A673 (cell line): Measurements from ENCODE around the gene ADAMTS14. TPM values are rescaled to one million over a fixed set of nuclear protein-coding genes. Genes with fewer than 3 reads are reported as not detected.

Source experiments
- BruUV-seq: library from RNA; stranded (reverse); fragments of 400-500 nt; replicated peaks from 2 replicates; lab custom pipeline; 2021; lab: Mats Ljungman, UMichigan
- CTCF ChIA-PET: fragments of 300-600 bp; sonication (Branson Sonifier 250); formaldehyde crosslinking; loops from one replicate; lab custom pipeline; 2022; ENCODE audit warnings: antibody characterized with exemption; lab: Charles Lee
- POLR2A ChIA-PET: fragments of 300-600 bp; sonication (Branson Sonifier 250); formaldehyde crosslinking; loops from one replicate; lab custom pipeline; 2022; ENCODE audit warnings: antibody characterized with exemption; ENCODE audit not compliant: low non-redundant PET; lab: Charles Lee
- DNase-seq: peaks from one replicate; pipeline ENCODE4 v3.0.0-alpha.2; 2015; ENCODE audit warnings: low spot score
- H3K27ac ChIP-seq: fragments of 200-600 bp; sonication (generic); 2 replicates; pipeline ENCODE4 v1.5.1; 2016; ENCODE audit warnings: mixed run types, low read depth, mild to moderate bottlenecking, mixed read lengths, antibody characterized with exemption, low read length; ENCODE audit not compliant: poor library complexity, severe bottlenecking
- H3K27me3 ChIP-seq: fragments of 200-600 bp; sonication (generic); replicated peaks from 2 replicates; pipeline ENCODE4 v1.6.1; 2017; ENCODE audit warnings: mixed run types, low read depth, mild to moderate bottlenecking, mixed read lengths, antibody characterized with exemption, low read length; ENCODE audit not compliant: insufficient read depth, poor library complexity
- H3K36me3 ChIP-seq: fragments of 200-600 bp; sonication (generic); 2 replicates; pipeline ENCODE4 v1.6.1; 2016; ENCODE audit warnings: mixed run types, mild to moderate bottlenecking, mixed read lengths, antibody characterized with exemption, low read length; ENCODE audit not compliant: insufficient read depth, poor library complexity, severe bottlenecking
- H3K4me1 ChIP-seq: fragments of 200-600 bp; sonication (generic); 2 replicates; pipeline ENCODE4 v1.6.1; 2017; ENCODE audit warnings: mixed run types, mild to moderate bottlenecking, mixed read lengths, antibody characterized with exemption, low read length; ENCODE audit not compliant: insufficient read depth, poor library complexity, severe bottlenecking
- H3K4me3 ChIP-seq: fragments of 200-600 bp; sonication (generic); 2 replicates; pipeline ENCODE4 v1.5.1; 2016; ENCODE audit warnings: low read depth, mixed run types, mild to moderate bottlenecking, mixed read lengths, low read length; ENCODE audit not compliant: poor library complexity, severe bottlenecking
- H3K9me3 ChIP-seq: fragments of 200-600 bp; sonication (generic); 2 replicates; pipeline ENCODE4 v1.6.1; 2016; ENCODE audit warnings: mixed run types, low read depth, mild to moderate bottlenecking, mixed read lengths, antibody characterized with exemption, low read length; ENCODE audit not compliant: poor library complexity, severe bottlenecking
- EZH2 ChIP-seq: fragments of 200-600 bp; sonication (generic); IDR thresholded peaks from 2 replicates; pipeline ENCODE4 v1.6.1; 2017; ENCODE audit warnings: borderline replicate concordance, low read depth, mild to moderate bottlenecking, mixed read lengths, antibody characterized with exemption, low read length; ENCODE audit not compliant: poor library complexity, severe bottlenecking
- intact Hi-C: fragments of 100-400 bp; cut with micrococcal nuclease; formaldehyde crosslinking; loops from one replicate; pipeline ENCODE4 v1.10.0; 2022; ENCODE audit not compliant: unreplicated experiment
- total RNA-seq: library from RNA; stranded (reverse); gene quantifications from 2 replicates; pipeline ENCODE4 v1.2.3, GENCODE V29; 2021
- TF ChIP-seq, protein P1 (sequence below): fragments of 300-800, 200-600 bp; sonication (generic); conservative IDR thresholded peaks from 2 replicates; pipeline ENCODE4 v1.5.1; 2017; ENCODE audit warnings: low read depth, mild to moderate bottlenecking, antibody characterized with exemption, low read length, moderate library complexity, mixed read lengths

The ADAMTS14 gene
- total RNA-seq, 1 experiment from 2014 or later: 0.21 TPM

DNA sequence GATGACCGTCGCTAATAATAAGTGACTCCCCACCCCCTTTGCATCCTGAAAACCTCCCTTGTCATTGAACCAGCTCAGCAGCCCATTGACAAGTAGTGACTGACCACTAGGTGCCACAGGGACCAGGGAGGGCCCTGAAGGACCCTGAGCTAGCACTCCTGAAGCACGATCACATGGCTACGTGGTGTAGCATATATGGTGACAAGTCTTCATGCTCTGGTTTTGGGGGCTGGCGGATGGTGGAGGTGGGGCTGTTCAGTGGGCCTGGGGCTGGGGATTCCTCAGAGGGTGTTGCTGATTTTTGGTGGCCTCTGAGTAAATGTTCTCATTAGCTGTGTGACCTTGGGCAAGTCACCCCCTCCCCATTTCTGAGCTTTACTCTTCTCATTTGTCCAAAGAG is 4.7 kb downstream of the ADAMTS14 start:
- DNase-seq: no peak
- H3K36me3 ChIP-seq: no peaks in the 10 kb centered on the region

DNA sequence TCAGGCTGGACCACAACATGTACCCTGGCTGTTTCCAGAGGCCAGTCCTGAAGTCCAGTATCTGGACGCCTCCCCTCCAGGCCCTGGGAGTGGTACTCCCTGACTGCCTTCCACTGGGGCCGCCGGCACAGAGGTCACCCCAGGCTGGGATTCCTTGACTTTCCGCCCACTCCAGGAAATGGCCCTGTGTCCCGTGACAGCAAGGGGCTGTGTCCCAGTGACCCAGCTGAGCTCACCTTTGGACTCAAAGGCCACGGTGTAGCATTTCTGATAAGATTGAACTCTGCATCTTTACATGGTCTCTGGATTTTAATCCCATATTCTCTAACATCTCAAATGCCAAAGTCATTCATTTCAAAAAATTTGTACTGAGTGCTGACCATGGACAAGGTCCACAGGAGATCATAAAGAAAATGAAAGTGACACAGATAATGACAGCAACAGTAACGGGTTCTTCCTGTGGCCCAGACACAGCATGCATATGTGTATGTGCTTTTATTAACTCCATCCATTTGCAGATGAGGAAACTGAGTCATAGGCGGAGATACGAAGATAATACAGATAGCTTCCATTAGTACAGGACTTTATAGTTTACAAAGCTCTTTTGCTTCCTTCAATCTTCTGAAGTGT is 5.4 kb downstream of the ADAMTS14 start:
- Histone ChIP-seq H3K4me3 (no peak overlapping the region), H3K9me3 (no peaks in the 10 kb centered on the region), H3K36me3 (no peaks in the 10 kb centered on the region), H3K27ac (no peak overlapping the region), H3K27me3 (no peaks in the 10 kb centered on the region), H3K4me1 (no peaks in the 10 kb centered on the region)
- ChIA-PET POLR2A (no interaction called here), CTCF (no interaction called here)
- no peak for TF ChIP-seq EZH2
- TF ChIP-seq, protein P1, sequence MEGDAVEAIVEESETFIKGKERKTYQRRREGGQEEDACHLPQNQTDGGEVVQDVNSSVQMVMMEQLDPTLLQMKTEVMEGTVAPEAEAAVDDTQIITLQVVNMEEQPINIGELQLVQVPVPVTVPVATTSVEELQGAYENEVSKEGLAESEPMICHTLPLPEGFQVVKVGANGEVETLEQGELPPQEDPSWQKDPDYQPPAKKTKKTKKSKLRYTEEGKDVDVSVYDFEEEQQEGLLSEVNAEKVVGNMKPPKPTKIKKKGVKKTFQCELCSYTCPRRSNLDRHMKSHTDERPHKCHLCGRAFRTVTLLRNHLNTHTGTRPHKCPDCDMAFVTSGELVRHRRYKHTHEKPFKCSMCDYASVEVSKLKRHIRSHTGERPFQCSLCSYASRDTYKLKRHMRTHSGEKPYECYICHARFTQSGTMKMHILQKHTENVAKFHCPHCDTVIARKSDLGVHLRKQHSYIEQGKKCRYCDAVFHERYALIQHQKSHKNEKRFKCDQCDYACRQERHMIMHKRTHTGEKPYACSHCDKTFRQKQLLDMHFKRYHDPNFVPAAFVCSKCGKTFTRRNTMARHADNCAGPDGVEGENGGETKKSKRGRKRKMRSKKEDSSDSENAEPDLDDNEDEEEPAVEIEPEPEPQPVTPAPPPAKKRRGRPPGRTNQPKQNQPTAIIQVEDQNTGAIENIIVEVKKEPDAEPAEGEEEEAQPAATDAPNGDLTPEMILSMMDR: no peak
- no TSS peak for BruUV-seq
- no peak for DNase-seq
- intact Hi-C loops: loop anchor here (10.0 kb wide), 1 partner anchor 123 kb away; no protein-coding TSS in a partner anchor

More for the DNA sequence above, 4.7 kb downstream of the ADAMTS14 start:
- CTCF ChIA-PET: no interaction called here
- intact Hi-C loops: loop anchor here (10.0 kb wide), 1 partner anchor 122 kb away; no protein-coding TSS in a partner anchor
- TF ChIP-seq, protein P1: no peak
- TF ChIP-seq EZH2: no peak
- H3K27ac ChIP-seq: no peak overlapping the region
- H3K4me1 ChIP-seq: no peaks in the 10 kb centered on the region
- H3K4me3 ChIP-seq: no peak overlapping the region
- H3K9me3 ChIP-seq: no peaks in the 10 kb centered on the region
- POLR2A ChIA-PET: no interaction called here
- no TSS peak for BruUV-seq
- peaks cover under 1% of the 10 kb centered on the region for H3K27me3 ChIP-seq

DNA sequence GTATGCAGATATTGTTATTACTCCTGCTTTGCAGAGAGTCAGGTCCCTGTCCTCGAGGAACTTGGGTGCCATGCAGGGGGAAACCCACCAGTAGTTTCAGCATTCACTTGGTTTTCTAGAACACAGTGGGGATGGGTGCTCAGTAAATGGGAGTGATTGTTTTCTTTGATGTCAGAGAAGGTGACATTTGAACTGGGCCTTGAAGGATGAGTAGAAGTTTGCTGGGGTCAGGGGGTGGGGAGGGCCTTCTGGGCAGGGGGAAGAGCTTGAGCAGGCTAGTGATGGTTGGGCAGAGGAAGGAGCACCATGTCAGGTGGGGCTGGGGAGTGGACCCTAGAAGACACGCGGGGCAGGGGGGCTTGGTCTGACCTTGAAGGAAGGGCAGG is 5.9 kb downstream of the ADAMTS14 start:
- BruUV-seq: no TSS peak
- Histone ChIP-seq H3K4me3 (no peak overlapping the region), H3K27me3 (no peaks in the 10 kb centered on the region), H3K27ac (no peak overlapping the region), H3K9me3 (no peaks in the 10 kb centered on the region), H3K4me1 (no peaks in the 10 kb centered on the region), H3K36me3 (no peaks in the 10 kb centered on the region)
- intact Hi-C loops: loop anchor here (10.0 kb wide), 1 partner anchor 123 kb away; no protein-coding TSS in a partner anchor
- TF ChIP-seq EZH2: no peak
- TF ChIP-seq, protein P1: no peak
- ChIA-PET POLR2A (interaction anchor here (0.6 kb wide), 1 partner anchor 117 kb away, joined by 4 read pairs; no protein-coding TSS in a partner anchor), CTCF (no interaction called here)
- DNase-seq: no peak
